ENCODE measurements around the gene SOWAHB.

The SOWAHB gene, protein sequence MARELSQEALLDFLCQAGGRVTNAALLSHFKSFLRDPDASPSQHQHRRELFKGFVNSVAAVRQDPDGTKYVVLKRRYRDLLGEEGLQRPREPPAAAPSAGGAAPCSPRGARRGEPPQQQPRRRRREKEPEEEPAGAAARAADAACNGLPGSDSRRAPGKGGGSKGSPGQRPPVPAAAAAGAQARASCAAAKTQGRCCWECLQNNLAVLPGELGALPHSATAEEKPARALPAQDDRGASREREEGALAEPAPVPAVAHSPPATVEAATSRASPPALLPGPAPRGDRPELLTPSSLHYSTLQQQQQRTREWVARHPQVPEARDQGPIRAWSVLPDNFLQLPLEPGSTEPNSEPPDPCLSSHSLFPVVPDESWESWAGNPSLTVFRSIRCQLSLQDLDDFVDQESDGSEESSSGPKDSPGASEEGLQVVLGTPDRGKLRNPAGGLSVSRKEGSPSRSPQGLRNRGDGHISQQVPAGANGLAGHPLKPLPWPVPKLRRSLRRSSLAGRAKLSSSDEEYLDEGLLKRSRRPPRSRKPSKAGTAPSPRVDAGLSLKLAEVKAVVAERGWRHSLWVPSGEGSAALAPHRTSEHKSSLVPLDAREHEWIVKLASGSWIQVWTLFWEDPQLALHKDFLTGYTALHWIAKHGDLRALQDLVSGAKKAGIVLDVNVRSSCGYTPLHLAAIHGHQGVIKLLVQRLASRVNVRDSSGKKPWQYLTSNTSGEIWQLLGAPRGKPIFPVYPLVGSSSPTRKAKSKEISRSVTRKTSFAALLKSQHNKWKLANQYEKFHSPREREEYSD

DNA sequence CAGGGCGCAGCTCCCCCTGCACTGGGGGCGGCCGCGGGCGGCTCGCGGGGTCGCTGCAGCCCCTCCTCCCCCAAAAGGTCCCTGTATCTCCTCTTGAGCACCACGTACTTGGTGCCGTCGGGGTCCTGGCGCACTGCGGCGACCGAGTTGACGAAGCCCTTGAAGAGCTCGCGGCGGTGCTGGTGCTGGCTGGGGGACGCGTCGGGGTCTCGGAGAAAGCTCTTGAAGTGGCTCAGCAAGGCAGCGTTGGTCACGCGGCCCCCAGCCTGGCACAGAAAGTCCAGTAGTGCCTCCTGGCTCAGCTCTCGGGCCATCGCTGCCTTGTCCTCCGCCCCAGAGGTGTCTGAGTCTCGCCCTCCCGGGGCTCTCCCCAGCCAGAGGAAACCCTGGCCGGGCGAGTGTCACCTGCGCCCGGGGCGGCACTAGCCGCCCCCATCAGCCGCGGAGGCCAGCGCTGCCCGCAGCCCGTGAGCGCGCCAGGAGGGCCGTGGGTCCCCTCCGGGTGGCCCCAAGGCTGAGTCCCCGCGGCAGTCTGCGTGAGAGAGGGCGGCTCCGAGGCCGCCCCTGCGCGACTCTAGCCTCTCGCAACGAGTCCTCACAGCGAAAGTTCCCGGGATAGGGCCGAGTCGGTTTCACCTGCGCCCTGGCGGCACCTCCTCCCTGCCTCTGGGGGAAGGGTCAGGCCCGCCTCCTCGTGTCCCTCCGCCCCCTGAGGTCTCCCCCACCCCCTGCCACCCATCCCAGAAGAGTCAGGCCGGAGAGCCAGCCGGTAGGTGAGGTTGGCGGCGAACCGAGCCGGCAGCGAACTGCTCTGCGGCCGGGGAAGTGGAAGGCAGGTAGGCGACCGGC lies at the start of gene SOWAHB:
TSS of gene SOWAHB (minus strand) at position 609 of the 849 bp plus-strand sequence. CDS start at position 314, 295 bp downstream.
- DNase-seq: no peak

DNA sequence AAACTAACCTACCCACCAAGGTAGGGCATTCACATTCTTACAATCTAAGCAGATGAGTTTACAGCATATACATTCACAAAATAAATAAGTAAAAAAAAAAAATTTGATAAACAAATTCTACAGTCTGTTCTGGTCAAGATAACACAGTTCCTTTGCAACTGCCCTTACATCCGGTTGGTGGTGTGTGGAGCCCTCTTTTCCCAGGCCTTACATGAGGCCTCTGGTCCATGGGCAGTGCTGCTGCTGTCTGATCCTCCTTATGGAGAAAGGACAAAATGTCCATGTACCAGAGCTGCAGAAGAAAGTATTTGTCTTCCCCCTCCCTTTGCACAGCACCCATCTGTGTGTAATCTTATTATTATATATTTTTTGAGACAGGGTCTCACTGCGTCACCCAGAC lies 49.4 kb upstream of the SOWAHB start:
- no peak for DNase-seq

DNA sequence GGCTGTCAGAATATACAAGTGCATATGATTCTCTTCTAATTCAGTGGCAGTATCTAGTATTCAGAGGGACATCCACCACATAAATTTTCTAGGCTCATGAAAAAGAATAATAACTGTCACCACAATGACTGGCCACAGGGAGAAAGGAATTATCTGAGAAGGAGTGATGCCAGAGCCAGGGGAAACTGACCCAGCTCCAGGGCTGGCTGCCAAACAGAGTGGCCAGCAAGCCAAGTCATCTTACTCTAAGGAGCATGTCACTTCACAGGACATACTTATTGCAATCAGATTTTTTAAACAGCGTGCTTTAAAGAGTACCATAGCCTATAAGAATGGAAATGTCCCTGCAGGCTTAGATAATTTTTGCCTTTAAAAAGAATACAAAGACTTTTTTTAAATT lies 45.8 kb upstream of the SOWAHB start:
- DNase-seq: no peak

DNA sequence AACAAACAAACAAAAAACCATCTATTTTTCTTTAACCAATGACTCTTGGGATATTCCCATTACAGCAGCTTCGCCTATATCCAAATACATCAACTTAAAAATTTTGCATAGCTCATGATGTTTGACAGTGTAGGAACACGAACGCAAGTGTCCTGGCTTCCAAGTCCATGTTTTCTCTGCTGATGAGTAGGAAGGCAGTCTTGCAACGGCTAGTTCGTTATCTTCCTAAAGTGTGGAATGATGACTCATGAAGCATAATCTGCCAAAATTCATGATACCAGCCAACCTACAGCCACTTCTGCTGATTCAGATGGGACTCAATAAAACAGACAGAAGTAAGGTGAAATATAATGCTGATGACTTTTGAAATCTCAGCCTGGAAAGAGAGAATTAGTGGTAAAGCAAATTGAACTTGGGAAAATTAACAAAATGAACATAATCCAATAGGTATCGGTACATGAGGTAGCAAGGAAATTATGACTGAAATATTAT lies 45.2 kb upstream of the SOWAHB start:
- DNase-seq: no peak

DNA sequence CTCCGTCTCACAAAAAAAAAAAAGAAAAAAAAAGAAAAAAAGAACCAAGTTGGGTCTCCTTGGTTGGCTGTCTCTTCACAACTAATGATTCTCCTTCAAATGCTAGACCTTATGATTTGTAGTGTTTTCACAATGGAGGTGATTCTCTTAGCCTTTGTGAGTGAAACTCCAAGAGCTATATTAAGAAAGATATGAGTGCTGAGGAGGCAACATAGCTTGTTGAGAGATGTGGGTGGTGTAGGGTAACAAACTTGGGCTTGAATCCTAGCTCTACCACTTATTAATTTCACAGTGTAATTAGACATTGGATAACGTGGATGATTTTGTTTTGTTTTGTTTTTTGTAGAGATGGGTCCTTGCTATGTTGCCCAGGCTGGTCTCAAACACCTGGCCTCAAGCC lies 41.2 kb upstream of the SOWAHB start:
- DNase-seq: no peak

DNA sequence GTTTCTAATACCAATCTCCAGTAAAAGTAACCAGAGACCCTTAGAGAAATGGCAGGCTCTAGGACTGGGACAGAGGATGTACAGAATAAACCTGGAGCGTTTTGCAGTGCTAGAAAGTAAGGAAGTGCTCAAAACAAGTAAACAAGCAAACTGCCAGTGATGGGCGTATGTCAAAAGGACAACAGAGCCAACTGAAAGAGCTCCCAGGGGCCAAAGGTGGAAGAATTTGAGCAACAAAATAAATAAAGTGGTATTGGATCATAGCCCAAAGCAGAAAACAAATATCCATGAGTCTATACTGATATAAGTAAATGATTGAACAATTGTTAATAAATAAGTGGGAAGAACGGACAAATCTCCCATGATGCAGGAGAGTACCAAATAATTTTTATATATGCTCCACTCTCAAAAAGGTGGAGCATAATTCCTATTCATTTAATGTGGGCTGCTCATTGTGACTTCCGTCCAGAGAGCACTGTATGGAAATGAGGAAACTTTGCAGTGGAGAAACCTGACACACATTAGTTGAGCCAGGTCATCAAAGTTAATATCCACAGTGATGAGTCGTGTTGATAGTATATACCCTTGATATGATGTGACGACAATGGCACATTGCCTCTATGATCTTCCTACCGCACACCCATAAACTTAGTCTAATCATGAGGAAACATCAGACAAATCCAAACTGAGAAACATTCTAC lies 33.8 kb upstream of the SOWAHB start:
- DNase-seq: no peak

DNA sequence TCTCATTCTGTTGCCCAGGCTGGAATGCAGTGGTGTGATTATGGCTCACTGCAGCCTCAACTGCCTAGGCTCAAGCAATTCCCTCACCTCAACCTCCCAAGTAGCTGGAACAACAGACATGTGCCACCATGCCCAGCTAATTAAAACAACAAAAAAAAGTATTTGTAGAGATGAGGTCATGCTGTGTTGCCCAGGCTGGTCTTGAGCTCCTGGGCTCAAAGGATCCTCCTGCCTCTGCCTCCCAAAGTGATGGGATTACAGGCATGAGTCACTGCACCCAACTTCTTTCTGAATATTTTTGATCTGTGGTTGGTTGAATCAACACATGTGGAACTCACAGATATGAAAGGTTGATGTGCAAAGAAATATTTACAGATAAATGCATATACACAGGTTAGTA lies 33.1 kb upstream of the SOWAHB start:
- DNase-seq: no peak

DNA sequence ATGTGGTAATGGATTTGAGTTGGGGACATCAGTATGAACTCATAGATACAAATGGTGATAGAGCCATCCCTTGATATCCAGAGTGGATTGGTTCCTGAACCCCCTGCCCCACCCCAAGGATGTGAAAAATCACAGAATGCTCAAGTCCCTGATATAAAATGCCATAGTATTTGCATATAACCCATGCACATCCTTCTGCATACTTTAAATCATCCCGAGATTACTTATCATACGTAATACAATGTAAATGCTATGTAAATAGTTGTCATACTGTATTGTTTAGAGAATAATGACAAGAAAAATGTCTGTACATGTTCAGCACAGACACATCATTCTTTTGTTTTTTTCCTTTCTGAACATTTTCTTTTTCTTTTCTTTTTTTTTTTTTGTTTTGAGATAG lies 32.7 kb upstream of the SOWAHB start:
- DNase-seq: no peak

DNA sequence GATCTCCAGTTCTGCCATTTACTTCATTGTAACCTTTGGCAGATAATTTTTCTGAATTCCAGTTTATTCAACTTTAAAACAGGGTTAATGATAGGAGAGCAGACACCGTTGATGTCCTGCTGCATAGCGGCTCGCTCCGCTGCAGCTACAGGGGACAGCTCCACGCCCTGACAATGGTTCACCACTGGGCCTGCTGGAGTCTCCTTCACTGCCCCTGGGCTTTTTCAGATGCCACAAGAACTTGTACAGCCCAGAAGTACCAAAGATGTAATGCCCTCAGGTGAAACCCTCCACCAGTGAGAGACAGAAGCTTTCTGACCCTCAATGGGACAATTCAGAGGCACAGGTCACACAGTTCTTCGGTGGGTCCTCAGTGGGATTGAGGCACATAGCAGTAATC lies 28.9 kb upstream of the SOWAHB start:
- no peak for DNase-seq

DNA sequence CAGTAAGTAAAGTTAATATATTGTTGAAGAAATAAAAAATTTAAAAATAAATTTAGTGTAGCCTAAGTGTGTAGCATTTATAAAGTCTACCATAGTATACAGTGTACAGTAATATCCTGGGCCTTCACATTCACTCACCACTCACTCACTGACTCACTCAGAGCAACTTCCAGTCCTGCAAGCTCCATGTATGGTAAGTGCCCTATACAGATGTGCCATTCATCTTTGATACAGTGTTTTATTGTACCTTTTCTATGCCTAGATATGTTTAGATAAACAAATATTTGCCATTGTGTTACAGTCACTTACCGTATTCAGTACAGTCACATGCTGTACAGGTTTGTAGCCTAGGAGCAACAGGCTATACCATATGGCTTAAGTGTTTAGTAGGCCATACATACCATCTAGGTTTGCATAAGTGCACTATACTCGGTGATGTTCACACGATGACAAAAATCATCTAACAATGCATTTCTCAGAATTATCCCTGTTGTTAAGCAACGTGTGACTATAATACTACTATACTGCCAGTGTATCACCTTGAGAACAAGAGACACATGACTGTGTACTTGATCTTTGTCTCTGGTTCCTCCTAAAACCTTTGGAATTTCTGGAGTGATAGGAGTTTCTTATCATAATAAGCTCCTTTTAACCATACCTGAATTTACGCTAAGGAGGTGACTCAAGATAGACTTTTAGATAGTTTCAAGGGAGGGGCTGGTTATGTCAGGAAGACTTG lies 25.8 kb upstream of the SOWAHB start:
- no peak for DNase-seq

DNA sequence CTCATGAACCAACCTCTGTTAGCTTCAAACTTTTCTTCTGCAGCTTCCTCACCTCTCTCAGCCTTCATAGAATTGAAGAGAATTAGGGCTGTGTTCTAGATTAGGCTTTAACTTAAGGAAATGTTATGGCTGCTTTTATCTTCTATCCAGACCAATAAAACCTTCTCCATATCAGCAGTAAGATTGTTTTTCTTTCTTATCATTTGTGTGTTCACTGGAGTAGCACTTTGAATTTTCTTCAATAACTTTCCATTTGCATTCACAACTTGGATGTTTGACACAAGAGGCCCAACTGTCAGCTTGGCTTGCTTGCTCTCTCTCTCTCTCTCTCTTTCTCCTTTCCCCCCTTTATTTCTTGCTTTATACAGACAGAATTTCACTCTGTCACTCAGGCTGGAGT lies 22.8 kb upstream of the SOWAHB start:
- no peak for DNase-seq

DNA sequence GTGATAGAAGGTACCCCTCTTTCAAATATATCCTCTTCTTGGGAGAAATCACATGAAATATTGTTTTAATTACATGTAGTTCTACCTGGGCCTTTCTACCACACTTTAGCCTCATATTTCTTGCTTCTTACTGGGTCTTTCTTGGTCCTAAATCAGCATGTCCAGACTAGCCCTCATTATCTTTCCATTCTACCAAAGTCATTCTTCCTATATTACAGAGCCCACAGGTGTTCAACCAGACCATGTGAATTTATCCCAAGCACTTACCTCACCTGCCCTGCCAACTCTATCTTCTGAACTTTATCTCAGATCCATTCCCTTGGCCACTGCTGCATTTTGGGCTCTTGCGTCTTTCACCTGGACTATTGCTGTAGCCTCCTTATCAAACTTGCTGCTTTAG lies 11.8 kb upstream of the SOWAHB start:
- DNase-seq: no peak

DNA sequence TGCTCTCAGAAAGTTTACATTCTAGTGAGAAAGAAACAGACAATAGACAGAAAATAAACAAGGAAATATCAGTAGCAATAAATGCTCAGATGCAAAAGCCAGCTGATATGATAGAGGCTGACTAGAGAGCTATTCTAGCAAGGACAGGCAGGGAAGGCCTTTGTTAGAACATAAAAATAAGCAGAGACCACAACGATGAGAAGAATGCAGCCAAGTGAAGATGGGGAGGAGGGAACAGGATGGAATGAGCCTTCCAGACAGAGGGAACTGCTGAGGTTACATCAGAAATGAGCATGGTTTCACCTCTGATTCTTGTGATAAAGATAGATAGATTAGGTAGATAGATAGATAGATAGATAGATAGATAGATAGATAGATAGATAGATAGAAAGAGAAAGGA lies 7.6 kb upstream of the SOWAHB start:
- no peak for DNase-seq

DNA sequence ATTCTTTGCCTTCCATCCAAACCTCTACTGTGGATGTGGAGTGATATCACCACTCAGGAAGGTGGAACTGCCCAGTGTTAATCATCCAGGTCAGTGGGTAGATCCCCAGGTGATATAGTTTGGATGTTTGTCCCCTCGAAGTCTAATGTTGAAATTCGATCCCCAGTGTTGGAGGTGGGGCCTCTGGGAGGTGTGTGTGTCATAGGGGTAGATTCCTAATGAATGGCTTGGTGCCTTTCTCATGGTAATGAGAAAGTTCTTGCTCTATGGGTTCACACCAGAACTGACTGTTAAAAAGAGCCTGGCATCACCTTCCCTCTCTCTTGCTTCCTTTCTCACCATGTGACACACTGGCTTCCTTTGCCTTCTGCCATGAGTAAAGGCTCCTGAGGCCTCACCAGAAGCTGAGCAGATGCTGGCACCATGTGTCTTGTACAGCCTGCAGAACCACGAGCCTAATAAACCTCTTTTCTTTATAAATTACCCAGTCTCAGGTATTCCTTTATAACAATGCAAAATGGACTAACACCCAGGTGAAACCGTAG lies 6.8 kb upstream of the SOWAHB start:
- DNase-seq: no peak

DNA sequence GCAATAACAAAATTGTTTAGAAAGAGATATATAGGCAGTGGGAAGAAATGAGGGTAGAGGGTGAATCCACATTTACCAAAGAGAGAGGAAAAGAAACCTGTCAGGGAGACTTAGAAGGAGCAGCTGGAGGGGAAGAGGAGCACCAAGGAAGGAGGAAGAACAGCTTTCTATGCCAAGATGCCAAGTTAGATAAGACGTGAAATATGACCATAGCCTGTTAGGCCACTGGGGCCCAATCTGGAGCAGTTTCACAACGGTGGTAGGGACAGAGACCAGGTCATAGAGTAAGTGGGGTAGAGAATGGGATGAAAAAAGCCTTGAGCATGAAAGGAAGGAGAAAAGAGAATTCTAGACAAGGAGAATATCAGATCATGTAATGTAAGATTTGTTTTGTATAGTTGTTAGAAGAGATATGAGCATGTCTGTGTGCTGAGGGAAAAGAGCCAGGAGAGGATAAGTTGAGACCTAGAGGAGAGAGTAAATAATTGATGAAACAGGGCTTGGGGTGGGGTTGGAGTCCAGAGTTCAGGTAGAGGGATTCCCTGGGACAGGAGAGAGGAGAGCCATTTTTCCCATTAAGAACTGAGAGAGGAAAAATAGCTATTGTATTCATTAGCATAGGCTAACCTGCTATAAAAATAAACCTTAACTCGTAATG lies 4.4 kb upstream of the SOWAHB start:
- DNase-seq: no peak

DNA sequence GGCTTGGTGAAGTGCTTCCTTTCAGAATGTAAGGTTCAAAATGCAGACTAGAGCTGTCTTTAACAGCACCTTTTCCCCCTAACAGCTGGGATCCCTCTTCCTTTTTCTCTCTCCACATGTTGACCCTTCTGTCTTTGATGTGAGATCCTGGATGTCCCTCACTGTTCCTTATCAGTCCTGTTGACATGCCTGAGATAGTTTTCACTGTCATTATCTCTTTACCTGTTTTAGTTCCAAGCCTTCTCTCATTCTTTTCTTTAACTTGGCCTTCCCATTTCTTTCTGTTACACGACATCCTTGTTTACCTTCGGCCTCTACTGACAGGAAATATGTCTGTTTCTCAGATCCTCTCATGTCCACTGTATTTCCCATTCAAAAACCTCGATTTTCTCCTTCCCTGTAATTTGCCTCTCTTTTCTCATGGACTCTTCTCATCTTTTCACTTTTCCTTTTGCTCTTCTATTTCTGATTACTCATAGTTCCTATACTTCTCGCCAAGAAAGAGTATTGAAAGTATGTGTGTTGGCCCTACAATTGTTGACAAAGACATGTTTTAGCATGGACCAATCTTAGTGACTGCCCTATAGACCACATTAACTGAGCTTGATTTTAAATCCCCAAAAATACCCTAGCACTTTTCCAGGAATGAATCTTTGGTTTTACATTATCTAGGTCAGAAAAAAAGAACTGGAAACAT lies 1.2 kb upstream of the SOWAHB start:
- DNase-seq: no peak

DNA sequence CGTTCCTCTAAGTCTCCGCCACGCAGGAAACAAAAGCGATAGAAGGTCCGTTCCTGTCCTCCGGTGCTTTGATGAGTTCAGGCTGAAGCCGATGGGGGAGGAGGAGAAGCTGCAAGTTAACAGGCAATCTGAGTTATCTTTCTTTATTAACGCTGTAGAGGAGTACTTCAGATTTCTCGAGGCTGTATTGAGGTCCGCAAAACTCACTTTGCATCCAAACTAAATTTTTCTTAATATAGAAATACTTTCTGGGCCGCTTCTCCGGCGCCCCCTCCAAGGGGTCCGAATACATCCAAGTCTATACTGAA lies 395 bp upstream of the SOWAHB start:
- DNase-seq: no peak

DNA sequence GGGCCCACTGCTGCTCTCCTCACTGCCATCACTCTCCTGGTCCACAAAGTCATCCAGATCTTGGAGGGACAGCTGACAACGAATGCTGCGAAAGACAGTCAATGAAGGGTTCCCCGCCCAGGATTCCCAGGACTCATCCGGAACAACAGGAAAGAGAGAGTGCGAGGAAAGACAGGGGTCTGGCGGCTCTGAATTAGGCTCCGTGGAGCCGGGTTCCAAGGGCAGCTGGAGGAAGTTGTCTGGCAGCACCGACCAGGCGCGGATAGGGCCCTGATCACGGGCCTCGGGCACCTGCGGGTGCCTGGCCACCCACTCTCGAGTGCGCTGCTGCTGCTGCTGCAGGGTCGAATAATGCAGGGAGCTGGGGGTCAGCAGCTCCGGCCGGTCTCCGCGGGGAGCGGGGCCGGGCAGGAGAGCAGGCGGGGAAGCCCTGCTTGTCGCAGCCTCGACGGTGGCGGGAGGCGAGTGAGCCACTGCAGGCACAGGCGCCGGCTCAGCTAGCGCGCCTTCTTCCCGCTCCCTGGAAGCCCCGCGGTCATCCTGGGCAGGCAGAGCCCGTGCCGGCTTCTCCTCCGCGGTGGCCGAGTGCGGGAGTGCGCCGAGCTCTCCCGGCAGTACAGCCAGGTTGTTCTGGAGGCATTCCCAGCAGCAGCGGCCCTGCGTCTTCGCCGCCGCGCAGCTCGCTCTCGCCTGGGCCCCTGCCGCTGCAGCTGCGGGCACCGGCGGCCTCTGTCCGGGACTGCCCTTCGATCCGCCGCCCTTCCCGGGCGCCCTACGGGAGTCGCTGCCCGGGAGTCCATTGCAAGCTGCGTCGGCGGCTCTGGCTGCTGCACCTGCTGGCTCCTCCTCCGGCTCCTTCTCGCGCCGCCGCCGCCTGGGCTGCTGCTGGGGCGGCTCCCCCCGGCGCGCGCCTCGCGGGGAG lies 1.1 kb downstream of the SOWAHB start:
- no peak for DNase-seq

DNA sequence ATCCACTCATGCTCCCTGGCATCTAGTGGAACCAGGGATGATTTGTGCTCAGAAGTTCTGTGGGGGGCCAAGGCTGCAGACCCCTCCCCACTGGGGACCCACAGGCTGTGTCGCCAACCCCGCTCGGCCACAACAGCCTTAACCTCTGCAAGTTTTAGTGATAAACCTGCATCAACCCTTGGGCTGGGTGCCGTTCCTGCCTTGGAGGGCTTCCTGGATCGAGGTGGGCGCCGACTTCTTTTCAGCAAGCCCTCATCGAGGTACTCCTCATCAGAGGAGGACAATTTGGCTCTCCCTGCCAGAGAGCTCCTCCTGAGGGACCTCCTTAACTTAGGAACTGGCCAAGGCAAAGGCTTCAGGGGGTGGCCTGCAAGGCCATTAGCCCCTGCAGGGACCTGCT lies 1.9 kb downstream of the SOWAHB start:
- DNase-seq: no peak

Data from bone marrow (tissue), 2 donors.